Right lobe of liver (tissue), 4 donors: ENCODE data around the gene UGP2.

Experiments
- CTCF ChIP-seq, 4 donors: fragments of 200-600 bp in 3 of 4; fragments of 450-650 bp in 1 of 4; IDR thresholded peaks; one replicate each; pipeline versions ENCODE4 v1.5.1 to v1.8.0; 2016 to 2022; ENCODE audit warnings: antibody characterized with exemption in 4 of 4, mild to moderate bottlenecking in 2 of 4
- POLR2A ChIP-seq: fragments of 450-650 bp; IDR thresholded peaks from one replicate; pipeline ENCODE4 v1.6.1; 2017; ENCODE audit warnings: antibody characterized with exemption, mild to moderate bottlenecking
- donor health status: DM: no; HTN: no; CAD: no.
- donor health status: DM: no; HTN: no; CAD: no.
- donor health status: DM: no; HTN: yes; CAD: no.

DNA sequence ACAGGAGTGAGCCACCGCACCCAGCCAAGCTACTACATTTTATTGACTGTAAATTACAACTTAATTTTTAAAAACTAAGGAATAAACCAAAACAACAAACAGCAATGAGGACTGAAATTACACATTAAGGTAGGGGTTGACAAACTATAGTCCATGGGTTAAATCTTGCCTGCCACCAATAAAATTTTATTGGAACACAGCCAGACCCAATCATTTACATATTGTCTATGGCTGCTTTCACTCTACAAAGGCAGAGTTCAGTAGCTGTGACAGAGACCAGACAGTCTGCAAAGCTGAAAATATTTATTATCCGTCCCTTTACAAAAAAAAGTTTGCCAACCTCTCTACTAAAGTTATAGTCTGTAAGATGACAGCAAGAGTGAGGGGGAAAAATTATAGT lies 24.3 kb upstream of the UGP2 start:
- no peak for TF ChIP-seq CTCF (IDR thresholded peaks at IDR 0.05)
- no peak for TF ChIP-seq POLR2A
